Stromal cell of bone marrow (primary cell): ENCODE measurements around the gene SLIT1.
"Not testable (repeated sequence)": the region's sequence is repeated elsewhere in the genome, so short reads cannot be mapped to it uniquely, and the experiment has no call there.

Experiments
- DNase-seq: peaks from one replicate; pipeline ENCODE4 v3.0.0-alpha.2; 2012; ENCODE audit warnings: low read depth

Gene SLIT1

DNA sequence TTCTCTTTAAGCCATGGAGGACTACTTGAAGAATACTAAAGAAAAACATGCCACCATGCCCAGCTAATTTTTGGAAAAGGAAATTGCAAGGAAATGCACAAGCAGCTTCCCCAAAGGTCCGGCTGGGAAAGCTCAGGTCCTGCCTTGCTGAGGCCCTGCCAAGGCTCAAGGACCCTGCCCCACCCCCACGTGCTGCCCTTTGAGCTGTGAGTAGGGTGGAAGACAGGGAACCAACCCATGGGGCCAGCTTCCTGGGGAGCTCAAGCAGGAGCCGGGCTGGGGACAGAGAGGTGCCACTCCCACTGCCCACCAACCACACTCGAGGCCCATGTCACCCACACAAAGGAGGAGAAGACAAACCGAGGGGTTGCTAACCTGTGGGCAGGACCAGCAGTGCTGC lies 78.2 kb downstream of the SLIT1 start:
- DNase-seq: no peak

GRCh38 chr10:97106207-97106606 lies 79.6 kb downstream of the SLIT1 start:
- DNase-seq: no peak

- DNase-seq: no peak
Observed at GRCh38 chr10:97105303-97105702, 80.5 kb downstream of the SLIT1 start.

DNA sequence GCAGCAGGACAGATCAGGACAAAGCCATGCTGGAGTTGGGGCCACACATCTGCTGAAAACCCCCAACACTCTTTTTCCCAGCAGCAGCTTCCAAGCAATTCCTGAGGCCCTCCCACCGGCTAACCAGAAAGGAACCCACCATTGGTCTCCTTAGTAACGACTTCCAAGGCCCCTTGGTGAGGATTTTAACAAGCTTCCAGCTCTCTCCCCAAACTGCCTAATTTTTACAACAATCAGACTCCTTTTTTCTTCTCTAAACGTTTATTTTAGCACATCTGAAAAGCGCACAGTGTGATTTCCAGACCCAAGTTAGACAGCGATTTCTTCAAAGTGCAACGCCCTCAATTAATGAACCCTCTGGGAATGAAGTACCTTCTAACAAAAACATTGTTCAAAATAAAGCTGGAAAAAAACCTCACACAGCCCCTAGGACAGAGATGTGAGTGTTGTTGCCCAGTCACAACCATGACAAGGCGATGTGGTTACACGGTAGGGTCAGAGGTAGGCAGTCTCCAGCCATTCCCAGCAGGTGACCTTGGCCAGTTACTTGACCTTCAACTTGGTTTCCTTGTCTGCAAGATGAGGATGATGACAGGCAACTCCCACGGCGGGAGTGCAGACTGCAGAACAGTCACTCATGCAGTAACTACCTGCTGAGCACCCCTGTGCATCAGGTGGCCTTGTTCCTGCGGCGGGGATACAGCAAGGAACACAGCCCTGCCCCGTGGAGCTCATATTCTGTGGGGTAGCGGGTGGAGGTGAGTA lies 82.3 kb downstream of the SLIT1 start:
- no peak for DNase-seq

GRCh38 chr10:97102441-97102840 lies 83.3 kb downstream of the SLIT1 start:
- DNase-seq: no peak

- DNase-seq: no peak
Observed at GRCh38 chr10:97101166-97101940, 84.4 kb downstream of the SLIT1 start.

DNA sequence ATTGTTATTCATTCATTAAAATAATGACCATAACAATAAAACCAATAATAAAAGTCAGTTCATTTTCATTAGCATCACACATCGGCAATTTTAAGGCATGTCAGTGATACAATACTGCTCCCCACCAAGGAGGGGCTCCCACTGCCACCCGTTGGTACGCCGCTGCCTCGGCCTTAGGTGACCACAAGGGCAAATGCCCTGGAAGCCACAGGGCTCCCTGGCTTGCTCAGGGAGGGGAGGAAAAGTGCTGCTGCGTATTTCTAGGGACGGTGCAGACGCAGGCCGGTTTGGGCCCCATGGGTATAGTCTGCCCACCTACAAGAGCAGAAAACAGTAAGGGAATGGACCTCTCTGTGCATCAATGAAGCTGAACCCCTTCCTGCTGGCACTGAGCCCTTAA lies 85.1 kb downstream of the SLIT1 start:
- DNase-seq: no peak

- no peak for DNase-seq
Observed at GRCh38 chr10:97099868-97100267, 85.9 kb downstream of the SLIT1 start.

- no peak for DNase-seq
Observed at GRCh38 chr10:97099089-97099488, 86.7 kb downstream of the SLIT1 start.

DNA sequence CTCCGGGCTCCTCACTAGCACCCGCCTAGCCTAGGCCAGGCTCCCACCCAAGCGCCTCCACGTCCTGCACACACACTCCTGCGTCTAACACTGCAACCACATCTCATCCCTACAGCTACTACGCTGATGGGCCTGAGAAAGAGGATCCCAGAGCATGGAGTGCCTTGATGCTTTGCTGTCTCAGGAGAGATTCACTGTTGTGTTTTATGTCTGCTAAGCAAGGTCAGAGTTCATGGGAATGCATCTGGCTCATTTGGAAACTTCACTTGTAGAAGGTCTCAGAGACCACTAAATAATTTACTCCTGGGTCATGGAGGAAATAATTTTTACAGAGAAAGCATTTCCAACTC lies 88.7 kb downstream of the SLIT1 start:
- DNase-seq: no peak

- DNase-seq: no peak
Observed at GRCh38 chr10:97096261-97097083, 89.3 kb downstream of the SLIT1 start.

- no peak for DNase-seq
Observed at GRCh38 chr10:97095701-97096260, 90.0 kb downstream of the SLIT1 start.

DNA sequence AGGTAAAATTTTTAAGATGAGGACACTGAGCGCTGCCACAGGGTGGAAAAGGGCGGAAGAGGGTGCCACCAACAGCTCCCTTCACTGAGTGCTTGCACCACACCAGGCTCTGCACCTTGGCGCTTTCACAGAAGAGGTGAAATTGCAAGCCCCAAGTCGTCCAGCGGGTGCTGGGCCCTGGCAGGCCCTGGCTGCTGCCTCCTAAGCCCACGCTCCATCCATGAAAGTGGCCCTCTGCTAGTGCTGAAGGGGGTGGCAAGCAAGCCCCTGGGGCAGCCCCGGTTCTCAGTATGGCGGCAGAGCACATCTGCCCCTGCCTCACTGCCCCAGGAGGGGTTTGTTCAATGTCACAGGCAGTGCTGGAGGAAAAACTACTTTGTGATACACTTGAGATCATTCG lies 95.1 kb downstream of the SLIT1 start:
- DNase-seq: no peak

DNA sequence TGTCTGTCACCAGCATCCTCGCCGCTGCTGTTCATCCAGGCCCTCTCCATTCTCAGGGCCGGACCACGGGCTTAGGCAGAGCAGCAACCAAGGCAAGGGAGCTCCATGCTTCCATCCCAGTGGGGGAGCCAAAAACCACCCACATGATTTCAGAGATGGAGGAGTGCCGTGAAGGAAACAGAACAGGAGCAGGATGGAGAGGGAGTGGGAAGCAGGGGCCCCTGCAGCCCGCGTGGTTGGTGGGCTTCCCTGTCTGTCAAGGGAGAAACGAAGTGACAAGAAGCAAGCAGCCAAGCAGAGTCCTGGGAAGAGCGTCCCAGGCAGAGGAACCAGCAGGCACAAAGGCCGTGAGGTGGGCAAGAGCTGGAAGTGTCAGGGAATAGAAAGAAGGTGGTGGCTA lies 95.7 kb downstream of the SLIT1 start:
- no peak for DNase-seq

DNA sequence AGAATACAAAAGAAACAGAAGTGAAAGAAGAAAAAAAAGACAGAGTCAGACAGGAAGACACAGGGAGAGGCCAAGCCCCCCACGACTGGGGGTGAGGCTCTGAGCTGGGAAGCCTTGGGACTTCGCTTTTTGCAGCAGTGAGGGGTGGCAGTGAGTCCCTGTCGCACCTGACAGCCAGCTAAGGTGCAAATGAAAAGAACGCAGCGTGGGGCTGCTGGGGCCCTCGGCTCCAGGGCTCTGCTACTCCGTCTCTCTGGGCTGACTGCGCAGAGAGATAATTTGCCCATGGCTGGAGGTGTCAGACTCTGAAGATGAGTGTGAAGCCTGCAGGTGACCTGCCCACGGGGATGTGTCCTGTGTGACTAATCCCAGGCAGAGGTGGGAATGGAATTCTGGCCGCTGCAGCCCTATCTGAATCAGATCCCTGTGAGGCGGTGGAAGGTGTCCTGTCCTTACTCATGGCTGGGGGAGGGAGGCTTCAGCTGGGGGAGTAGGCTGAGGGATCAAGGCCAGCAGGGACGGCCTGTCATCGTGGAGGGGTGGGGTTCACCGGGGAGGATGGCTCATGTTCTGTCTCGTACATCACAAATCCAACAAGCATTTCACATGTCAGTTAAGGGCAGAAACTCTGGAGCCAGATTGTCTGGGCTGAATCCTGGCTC lies 96.4 kb downstream of the SLIT1 start:
- no peak for DNase-seq

GRCh38 chr10:97087296-97087695 lies 98.5 kb downstream of the SLIT1 start:
- no peak for DNase-seq

DNA sequence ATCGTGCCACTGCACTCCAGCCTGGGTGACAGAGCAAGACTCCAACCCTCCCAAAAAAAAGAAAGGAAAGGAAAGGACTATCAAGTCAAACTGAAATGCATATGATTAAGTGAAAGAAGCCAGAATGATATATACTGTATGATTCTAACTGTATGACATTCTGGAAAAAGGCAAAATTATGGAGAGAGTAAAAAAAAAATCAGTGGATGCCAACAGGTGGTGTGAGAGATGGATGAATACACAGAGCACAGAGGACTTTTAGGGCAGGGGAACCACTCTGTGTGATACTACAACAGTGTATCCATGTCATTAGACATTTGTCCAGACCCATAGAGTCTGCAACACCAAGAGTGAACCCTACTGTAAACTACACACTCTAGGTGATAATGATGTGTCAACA lies 99.2 kb downstream of the SLIT1 start:
- no peak for DNase-seq

- DNase-seq: no peak
Observed at GRCh38 chr10:97083228-97083829, 102.4 kb downstream of the SLIT1 start.

DNA sequence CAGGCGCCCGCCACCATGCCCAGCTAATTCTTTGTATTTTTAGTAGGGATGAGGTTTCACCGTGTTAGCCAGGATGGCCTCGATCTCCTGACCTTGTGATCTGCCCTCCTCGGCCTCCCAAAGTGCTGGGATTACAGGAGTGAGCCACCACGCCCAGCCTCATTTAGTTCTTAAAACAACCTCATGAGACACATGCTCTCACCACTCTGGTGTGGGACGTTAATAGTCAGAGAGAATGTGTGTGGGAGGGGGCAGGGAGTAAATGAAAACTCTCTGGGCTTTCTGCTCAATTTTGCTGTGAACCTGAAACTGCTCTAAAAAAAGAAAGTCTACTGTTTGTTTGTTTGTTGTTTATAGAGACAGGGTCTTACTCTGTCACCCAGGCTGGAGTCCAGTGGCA lies 103.2 kb downstream of the SLIT1 start:
- DNase-seq: not testable (repeated sequence)

- DNase-seq: peak; percentile 10
Observed at GRCh38 chr10:97081621-97082235, 104.0 kb downstream of the SLIT1 start.
